WERI-Rb-1 (cell line): Measurements from ENCODE around the gene METTL25.

ENCODE experiments used
- DNase-seq: peaks from one replicate; pipeline ENCODE4 v3.0.0-alpha.2; 2020
- H3K27ac ChIP-seq: fragments of 250-450 bp; sonication (Bioruptor Pico); 2 replicates; pipeline ENCODE4 v1.5.1; 2020; ENCODE audit warnings: mild to moderate bottlenecking, moderate library complexity
- H3K27me3 ChIP-seq: fragments of 250-450 bp; sonication (Bioruptor Pico); 2 replicates; pipeline ENCODE4 v1.5.1; 2021; ENCODE audit warnings: mild to moderate bottlenecking, low read depth, moderate library complexity; ENCODE audit not compliant: insufficient read depth, severe bottlenecking
- H3K36me3 ChIP-seq: fragments of 250-450 bp; sonication (Bioruptor Pico); 2 replicates; pipeline ENCODE4 v1.5.1; 2020; ENCODE audit warnings: mild to moderate bottlenecking, moderate library complexity
- H3K4me3 ChIP-seq: 2 replicates; pipeline ENCODE4 v1.5.1; 2011; ENCODE audit warnings: low read depth, mild to moderate bottlenecking, control low read depth, low read length
- H3K9me3 ChIP-seq: fragments of 250-450 bp; sonication (Bioruptor Pico); 2 replicates; pipeline ENCODE4 v1.5.1; 2021; ENCODE audit warnings: mild to moderate bottlenecking, moderate library complexity; ENCODE audit not compliant: severe bottlenecking
- TF ChIP-seq, protein P1 (sequence below): IDR thresholded peaks from 2 replicates; pipeline ENCODE4 v1.5.1; 2011; ENCODE audit warnings: low read depth, mild to moderate bottlenecking, control low read depth, inconsistent platforms, low read length

The METTL25 gene

DNA sequence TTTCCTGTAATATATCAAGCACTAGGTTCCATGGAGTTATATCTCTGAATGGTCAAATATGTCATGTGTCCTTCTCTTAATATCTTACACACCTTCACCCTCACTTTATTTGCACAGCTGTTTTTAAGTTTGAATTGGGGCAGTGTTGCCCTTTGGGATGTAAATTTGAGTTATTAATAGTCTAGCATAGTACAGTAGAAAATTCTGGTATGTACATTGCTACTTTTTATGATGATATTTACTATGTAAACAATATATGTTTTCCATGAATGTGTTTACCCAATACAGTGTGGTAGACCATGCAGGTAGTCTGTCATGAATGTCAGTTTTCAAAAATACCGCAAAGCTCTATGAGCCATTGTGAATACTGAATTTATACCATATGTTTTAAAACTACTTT is 50.5 kb downstream of the METTL25 start:
- no peak overlapping the region for H3K4me3 ChIP-seq
- H3K27ac ChIP-seq: no peak overlapping the region
- H3K27me3 ChIP-seq: no peaks in the 10 kb centered on the region
- H3K9me3 ChIP-seq: no peaks in the 10 kb centered on the region
- no peaks in the 10 kb centered on the region for H3K36me3 ChIP-seq
- TF ChIP-seq, protein P1, sequence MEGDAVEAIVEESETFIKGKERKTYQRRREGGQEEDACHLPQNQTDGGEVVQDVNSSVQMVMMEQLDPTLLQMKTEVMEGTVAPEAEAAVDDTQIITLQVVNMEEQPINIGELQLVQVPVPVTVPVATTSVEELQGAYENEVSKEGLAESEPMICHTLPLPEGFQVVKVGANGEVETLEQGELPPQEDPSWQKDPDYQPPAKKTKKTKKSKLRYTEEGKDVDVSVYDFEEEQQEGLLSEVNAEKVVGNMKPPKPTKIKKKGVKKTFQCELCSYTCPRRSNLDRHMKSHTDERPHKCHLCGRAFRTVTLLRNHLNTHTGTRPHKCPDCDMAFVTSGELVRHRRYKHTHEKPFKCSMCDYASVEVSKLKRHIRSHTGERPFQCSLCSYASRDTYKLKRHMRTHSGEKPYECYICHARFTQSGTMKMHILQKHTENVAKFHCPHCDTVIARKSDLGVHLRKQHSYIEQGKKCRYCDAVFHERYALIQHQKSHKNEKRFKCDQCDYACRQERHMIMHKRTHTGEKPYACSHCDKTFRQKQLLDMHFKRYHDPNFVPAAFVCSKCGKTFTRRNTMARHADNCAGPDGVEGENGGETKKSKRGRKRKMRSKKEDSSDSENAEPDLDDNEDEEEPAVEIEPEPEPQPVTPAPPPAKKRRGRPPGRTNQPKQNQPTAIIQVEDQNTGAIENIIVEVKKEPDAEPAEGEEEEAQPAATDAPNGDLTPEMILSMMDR: no peak
- DNase-seq: no peak

DNA sequence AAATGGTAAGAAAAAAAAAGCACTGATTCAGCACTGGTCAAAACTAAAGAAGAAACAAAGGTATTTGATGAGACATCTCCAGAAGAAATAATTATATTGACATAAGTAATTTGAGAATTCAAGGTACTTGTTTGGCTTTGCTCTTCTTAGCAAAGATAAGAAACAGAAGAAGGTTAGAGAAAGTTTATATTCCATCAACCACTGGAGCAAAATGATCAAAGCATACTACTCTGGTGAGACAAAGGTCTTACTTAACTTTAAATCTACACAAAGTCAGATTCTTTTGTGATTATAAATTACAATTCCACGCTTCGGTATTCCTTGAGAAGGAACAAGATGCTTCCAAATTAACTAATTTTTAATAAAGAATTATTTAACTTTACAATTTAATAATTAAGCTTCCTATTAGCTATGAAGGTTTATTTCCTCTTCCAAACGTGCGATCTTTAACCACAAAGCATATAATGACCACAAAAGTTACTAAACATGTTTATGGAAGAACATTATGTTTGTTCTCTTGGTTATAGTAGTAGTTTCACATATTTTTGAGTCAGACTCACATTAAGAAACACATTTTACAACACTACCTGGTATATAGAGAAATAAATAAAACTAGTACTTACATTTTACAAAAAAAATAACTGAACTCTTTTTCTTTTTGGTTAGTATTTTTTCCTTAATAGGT is 53.4 kb downstream of the METTL25 start:
- no peak for DNase-seq
- Histone ChIP-seq H3K36me3 (no peaks in the 10 kb centered on the region), H3K4me3 (no peak overlapping the region), H3K27me3 (no peaks in the 10 kb centered on the region), H3K9me3 (no peaks in the 10 kb centered on the region), H3K27ac (no peak overlapping the region)
- TF ChIP-seq, protein P1: no peak

DNA sequence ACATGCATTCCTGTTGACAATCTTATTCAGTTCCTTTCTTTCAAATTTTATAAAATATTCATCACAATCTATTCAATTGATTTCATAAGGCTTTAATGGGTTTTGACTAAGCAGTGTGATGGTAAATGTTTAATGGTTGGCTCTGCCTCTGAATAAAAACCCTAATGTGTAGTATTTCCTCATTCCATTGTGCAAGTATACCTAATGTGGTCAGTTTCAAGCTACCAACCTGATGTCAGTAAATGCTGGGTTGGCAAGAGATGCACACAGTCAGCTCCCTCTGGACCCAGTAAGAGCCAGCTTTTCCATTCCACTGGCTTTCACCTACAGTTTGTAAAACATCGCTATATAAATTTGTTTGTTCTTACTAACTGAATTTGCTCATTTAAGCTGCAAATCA is 53.9 kb downstream of the METTL25 start:
- H3K27ac ChIP-seq: no peak overlapping the region
- no peak for DNase-seq
- no peaks in the 10 kb centered on the region for H3K36me3 ChIP-seq
- no peaks in the 10 kb centered on the region for H3K27me3 ChIP-seq
- TF ChIP-seq, protein P1: no peak
- no peaks in the 10 kb centered on the region for H3K9me3 ChIP-seq
- H3K4me3 ChIP-seq: no peak overlapping the region

DNA sequence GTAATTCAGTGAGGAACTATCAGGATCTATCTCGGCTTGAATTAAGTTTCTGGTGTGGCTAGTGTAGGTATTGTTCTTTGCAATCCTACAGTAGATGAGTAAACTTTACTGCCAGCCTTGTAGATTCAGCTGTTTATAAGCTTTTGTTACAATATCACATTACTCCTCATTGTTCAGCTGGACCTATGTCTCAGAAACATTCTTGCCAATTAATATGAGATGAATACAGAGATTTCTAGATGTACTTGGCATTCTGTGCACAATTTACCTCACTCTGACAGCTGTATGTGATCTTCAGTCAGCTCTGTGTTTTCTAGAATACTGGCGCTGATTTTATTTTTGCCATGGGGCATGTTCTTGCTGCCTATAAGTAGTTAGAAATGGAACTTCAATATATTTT is 55.7 kb downstream of the METTL25 start:
- DNase-seq: no peak

DNA sequence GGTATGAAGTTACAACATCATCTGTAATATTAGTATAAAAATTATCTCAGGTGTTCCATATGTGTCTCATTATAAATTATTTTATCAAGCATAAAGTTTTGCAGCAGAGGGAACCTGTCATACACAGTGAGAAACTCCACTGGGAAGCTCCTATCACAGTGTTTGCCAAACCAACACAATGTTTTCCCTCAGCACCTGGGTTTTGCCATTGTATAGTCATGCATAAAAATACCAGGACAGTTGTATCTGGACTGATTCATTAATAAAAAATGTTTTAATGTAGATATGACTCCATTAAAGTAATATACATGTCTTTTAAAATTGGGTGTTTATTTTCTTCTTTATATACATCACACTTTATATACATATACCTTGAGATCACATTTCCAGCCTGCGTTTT is 56.6 kb downstream of the METTL25 start:
- DNase-seq: no peak
- TF ChIP-seq, protein P1: no peak

More for the DNA sequence above, 55.7 kb downstream of the METTL25 start:
- H3K9me3 ChIP-seq: no peaks in the 10 kb centered on the region
- no peaks in the 10 kb centered on the region for H3K36me3 ChIP-seq
- H3K27me3 ChIP-seq: no peaks in the 10 kb centered on the region
- H3K4me3 ChIP-seq: no peak overlapping the region
- TF ChIP-seq, protein P1: no peak
- no peak overlapping the region for H3K27ac ChIP-seq

DNA sequence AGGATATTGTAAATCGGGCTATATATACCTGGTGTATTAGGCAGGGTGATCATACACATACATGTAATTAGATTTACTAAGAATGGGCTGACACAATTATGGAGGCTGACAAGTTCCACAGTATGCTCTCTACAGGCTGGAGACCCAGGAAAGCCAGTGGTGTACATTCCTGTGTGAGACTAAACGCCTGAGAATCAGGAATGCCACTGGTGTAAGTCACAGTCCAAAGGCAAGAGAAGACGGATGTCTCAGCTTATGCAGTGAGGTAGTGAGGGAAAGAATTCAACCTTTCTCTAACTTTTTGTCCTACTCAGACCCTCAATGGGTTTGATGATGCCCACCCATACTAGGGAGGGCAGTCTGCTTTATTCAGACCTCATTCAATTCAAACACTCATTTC is 57.1 kb downstream of the METTL25 start:
- no peak for DNase-seq
- Histone ChIP-seq H3K27me3 (no peaks in the 10 kb centered on the region), H3K4me3 (no peak overlapping the region), H3K36me3 (no peaks in the 10 kb centered on the region), H3K9me3 (no peaks in the 10 kb centered on the region), H3K27ac (no peak overlapping the region)
- TF ChIP-seq, protein P1: no peak

More for the DNA sequence above, 56.6 kb downstream of the METTL25 start:
- H3K36me3 ChIP-seq: no peaks in the 10 kb centered on the region
- H3K4me3 ChIP-seq: no peak overlapping the region
- H3K9me3 ChIP-seq: no peaks in the 10 kb centered on the region
- H3K27ac ChIP-seq: no peak overlapping the region
- no peaks in the 10 kb centered on the region for H3K27me3 ChIP-seq
